Endothelial cell of umbilical vein (primary cell): ENCODE data around the gene MRGPRE.
"Not testable (repeated sequence)": the region's sequence is repeated elsewhere in the genome, so short reads cannot be mapped to it uniquely, and the experiment has no call there.

Source experiments
- EZH2 ChIP-seq: IDR thresholded peaks from 2 replicates; pipeline ENCODE4 v1.6.1; 2012; ENCODE audit warnings: borderline replicate concordance, low read depth, mild to moderate bottlenecking, moderate library complexity, low read length, inconsistent platforms; ENCODE audit not compliant: severe bottlenecking
- FOS ChIP-seq: IDR thresholded peaks from 2 replicates; pipeline ENCODE4 v1.6.1; 2011; ENCODE audit warnings: mild to moderate bottlenecking, low read length, moderate library complexity, borderline replicate concordance; ENCODE audit not compliant: insufficient read depth
- GATA2 ChIP-seq: IDR thresholded peaks from 2 replicates; pipeline ENCODE4 v1.7.0; 2011; ENCODE audit warnings: low read depth, mild to moderate bottlenecking, moderate library complexity, mixed read lengths, low read length; ENCODE audit not compliant: insufficient read length, insufficient read depth
- JUN ChIP-seq: IDR thresholded peaks from 2 replicates; pipeline ENCODE4 v1.6.1; 2011; ENCODE audit warnings: borderline replicate concordance, low read depth; ENCODE audit not compliant: insufficient read length, insufficient read depth
- MAX ChIP-seq: IDR thresholded peaks from 2 replicates; pipeline ENCODE4 v1.6.1; 2011; ENCODE audit not compliant: insufficient read depth, insufficient read length
- MYC ChIP-seq: IDR thresholded peaks from one replicate; pipeline ENCODE4 v1.6.1; 2011; ENCODE audit warnings: mild to moderate bottlenecking, low read depth, low read length
- POLR2A ChIP-seq: IDR thresholded peaks from 2 replicates; pipeline ENCODE4 v1.6.1; 2012; ENCODE audit warnings: low read depth, mild to moderate bottlenecking, control low read depth, low read length
- POLR2AphosphoS5 ChIP-seq: IDR thresholded peaks from 2 replicates; pipeline ENCODE4 v1.6.1; 2012; ENCODE audit warnings: low read depth, mild to moderate bottlenecking, control low read depth, low read length, moderate library complexity; ENCODE audit not compliant: insufficient read depth
- TF ChIP-seq, protein P1 (sequence below), 2 donors: IDR thresholded peaks; 1 replicate in 1 of 2; 2 replicates in 1 of 2; pipeline ENCODE4 v1.5.1; 2011; ENCODE audit warnings: low read length in 2 of 2, mild to moderate bottlenecking in 2 of 2, moderate library complexity in 2 of 2, control low read depth in 1 of 2, inconsistent platforms in 1 of 2, low read depth in 1 of 2; ENCODE audit not compliant: insufficient read depth in 1 of 2; ENCODE audit errors: extremely low read depth in 1 of 2

DNA sequence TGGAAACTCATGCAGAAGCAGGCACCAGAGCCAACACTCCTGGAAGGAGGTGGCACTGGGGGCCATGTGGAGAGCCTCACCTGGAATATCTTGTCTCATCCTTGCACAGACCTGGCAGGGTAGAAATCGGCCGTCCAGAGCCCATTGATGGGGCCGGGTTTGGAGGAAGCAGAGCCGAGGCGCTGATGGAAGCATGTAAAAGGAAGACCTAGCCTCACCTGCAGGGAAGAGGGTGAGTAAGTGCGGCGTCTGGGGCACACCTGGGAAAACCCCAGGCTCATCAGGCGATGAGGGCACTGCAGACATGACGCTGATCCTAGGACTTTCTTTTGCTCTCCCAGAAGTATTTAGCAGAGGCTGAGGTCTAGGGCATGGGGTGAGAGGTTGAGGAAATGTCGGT lies 48.9 kb upstream of the MRGPRE start:
- TF ChIP-seq, protein P1, sequence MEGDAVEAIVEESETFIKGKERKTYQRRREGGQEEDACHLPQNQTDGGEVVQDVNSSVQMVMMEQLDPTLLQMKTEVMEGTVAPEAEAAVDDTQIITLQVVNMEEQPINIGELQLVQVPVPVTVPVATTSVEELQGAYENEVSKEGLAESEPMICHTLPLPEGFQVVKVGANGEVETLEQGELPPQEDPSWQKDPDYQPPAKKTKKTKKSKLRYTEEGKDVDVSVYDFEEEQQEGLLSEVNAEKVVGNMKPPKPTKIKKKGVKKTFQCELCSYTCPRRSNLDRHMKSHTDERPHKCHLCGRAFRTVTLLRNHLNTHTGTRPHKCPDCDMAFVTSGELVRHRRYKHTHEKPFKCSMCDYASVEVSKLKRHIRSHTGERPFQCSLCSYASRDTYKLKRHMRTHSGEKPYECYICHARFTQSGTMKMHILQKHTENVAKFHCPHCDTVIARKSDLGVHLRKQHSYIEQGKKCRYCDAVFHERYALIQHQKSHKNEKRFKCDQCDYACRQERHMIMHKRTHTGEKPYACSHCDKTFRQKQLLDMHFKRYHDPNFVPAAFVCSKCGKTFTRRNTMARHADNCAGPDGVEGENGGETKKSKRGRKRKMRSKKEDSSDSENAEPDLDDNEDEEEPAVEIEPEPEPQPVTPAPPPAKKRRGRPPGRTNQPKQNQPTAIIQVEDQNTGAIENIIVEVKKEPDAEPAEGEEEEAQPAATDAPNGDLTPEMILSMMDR (IDR thresholded peaks at IDR 0.05; ENCODE audit: extremely low read depth in 1 of 2, insufficient read depth in 1 of 2, low read depth in 1 of 2, low read length in 2 of 2): not testable (repeated sequence)
- not testable (repeated sequence) for TF ChIP-seq POLR2AphosphoS5, EZH2, POLR2A, MAX, MYC, GATA2, JUN, FOS
